OCI-M1 (cell line): ENCODE data around the gene USP5.
"Not testable (repeated sequence)": the region's sequence is repeated elsewhere in the genome, so short reads cannot be mapped to it uniquely, and the experiment has no call there.

Experiments used
- DNase-seq: peaks from one replicate; lab custom pipeline; 2025; lab: John Stamatoyannopoulos, UW

USP5 gene

GRCh38 chr12:6866163-6866919 lies 14.4 kb downstream of the USP5 start:
- no peak for DNase-seq

GRCh38 chr12:6866920-6867412 lies 15.0 kb downstream of the USP5 start:
- DNase-seq: no peak

GRCh38 chr12:6867413-6868210 lies 15.7 kb downstream of the USP5 start, which contains the start of gene TPI1:
Gene TPI1 (plus strand): TSS chr12:6867531. CDS start chr12:6867567, 36 bp downstream.
- peak; percentile 87 for DNase-seq

GRCh38 chr12:6868211-6869048 lies 16.5 kb downstream of the USP5 start:
- DNase-seq: peak; percentile 44

- peak; percentile 92 for DNase-seq
Measured at GRCh38 chr12:6869049-6870021, 17.4 kb downstream of the USP5 start.

- DNase-seq: not testable (repeated sequence)
Measured at GRCh38 chr12:6870304-6870703, 18.4 kb downstream of the USP5 start.

- peak; percentile 58 for DNase-seq
Measured at GRCh38 chr12:6871052-6871957, 19.4 kb downstream of the USP5 start.

GRCh38 chr12:6872073-6873048 lies 20.4 kb downstream of the USP5 start:
- DNase-seq: peak; percentile 91

GRCh38 chr12:6873094-6874014 lies 21.4 kb downstream of the USP5 start, which contains the start of gene SPSB2:
Gene SPSB2 (minus strand): TSS chr12:6873303. CDS start chr12:6872901, 402 bp downstream.
- DNase-seq: peak; percentile 99

- not testable (repeated sequence) for DNase-seq
Measured at GRCh38 chr12:6874015-6874368, 22.0 kb downstream of the USP5 start.

- DNase-seq: not testable (repeated sequence)
Measured at GRCh38 chr12:6879824-6880223, 27.9 kb downstream of the USP5 start.

- DNase-seq: no peak
Measured at GRCh38 chr12:6883252-6883651, 31.3 kb downstream of the USP5 start.

GRCh38 chr12:6883683-6884082 lies 31.7 kb downstream of the USP5 start:
- no peak for DNase-seq

GRCh38 chr12:6884539-6884938 lies 32.6 kb downstream of the USP5 start:
- no peak for DNase-seq

GRCh38 chr12:6886206-6886999 lies 34.5 kb downstream of the USP5 start:
- peak; percentile 17 for DNase-seq

- no peak for DNase-seq
Measured at GRCh38 chr12:6887460-6887859, 35.5 kb downstream of the USP5 start.

- DNase-seq: no peak
Measured at GRCh38 chr12:6888360-6888759, 36.4 kb downstream of the USP5 start.
